Esophagus squamous epithelium (tissue), 5 donors: Measurements from ENCODE around the gene RGS7. TPM values are rescaled to one million over a fixed set of nuclear protein-coding genes. Genes with fewer than 3 reads are reported as not detected.

Experiments used
- DNase-seq: peaks from one replicate; lab custom pipeline; 2025; lab: John Stamatoyannopoulos, UW
- H3K27ac ChIP-seq, 4 donors: fragments of 200-600 bp; sonication (generic); one replicate each; pipeline ENCODE4 v1.5.1; 2016 to 2019; ENCODE audit warnings: mild to moderate bottlenecking in 1 of 4
- H3K27me3 ChIP-seq, 4 donors: fragments of 200-600 bp; sonication (generic); 1 replicate in 3 of 4; 2 replicates in 1 of 4; pipeline versions ENCODE4 v1.5.1 to v1.6.0; 2017 to 2021; ENCODE audit warnings: antibody characterized with exemption in 1 of 4
- H3K36me3 ChIP-seq, 3 donors: fragments of 200-600 bp; sonication (generic); one replicate each; pipeline ENCODE4 v1.5.1; 2016 to 2019
- H3K4me1 ChIP-seq, 3 donors: fragments of 200-600 bp; sonication (generic); one replicate each; pipeline ENCODE4 v1.5.1; 2017 to 2019
- H3K4me3 ChIP-seq, 4 donors: fragments of 200-600 bp; sonication (generic); 1 replicate in 3 of 4; 2 replicates in 1 of 4; pipeline ENCODE4 v1.5.1; 2016 to 2019; ENCODE audit warnings: mild to moderate bottlenecking in 2 of 4, moderate library complexity in 1 of 4
- H3K9me3 ChIP-seq, 3 donors: fragments of 200-600 bp; sonication (generic); one replicate each; pipeline ENCODE4 v1.5.1; 2016 to 2019
- POLR2A ChIP-seq, 4 donors: fragments of 450-650 bp; IDR thresholded peaks; one replicate each; pipeline ENCODE4 v1.6.1; 2017; ENCODE audit warnings: antibody characterized with exemption in 4 of 4, mild to moderate bottlenecking in 4 of 4, moderate library complexity in 3 of 4
- WGBS, 2 donors: methylation state at CpG; one replicate each; pipeline ENCODE4 v1.1.5; 2018; 5-methylcytosine and 5-hydroxymethylcytosine counted together
- intact Hi-C: fragments of 100-400 bp; cut with DNase I; formaldehyde crosslinking; loops from one replicate; pipeline ENCODE4 v1.15.0; 2022
- total RNA-seq, 4 donors: library from RNA; depleted of rRNA; stranded (reverse); fragments of >200 nt; gene quantifications; one replicate each; pipeline ENCODE4 v1.1.0, GENCODE V29; 2016
- TF ChIP-seq, protein P1 (sequence below), 6 experiments: fragments of 450-650 bp in 4 of 6; fragments of 200-600 bp in 2 of 6; sonication (generic) in 2 of 6; IDR thresholded peaks; one replicate each; pipeline ENCODE4 v1.5.1; 2016 to 2019; ENCODE audit warnings: antibody characterized with exemption in 6 of 6, mild to moderate bottlenecking in 4 of 6, moderate library complexity in 4 of 6
- donor health status: DM: yes; HTN: yes; CAD: no.

Gene RGS7
- total RNA-seq, 4 donors from 2014 or later, result not detected

DNA sequence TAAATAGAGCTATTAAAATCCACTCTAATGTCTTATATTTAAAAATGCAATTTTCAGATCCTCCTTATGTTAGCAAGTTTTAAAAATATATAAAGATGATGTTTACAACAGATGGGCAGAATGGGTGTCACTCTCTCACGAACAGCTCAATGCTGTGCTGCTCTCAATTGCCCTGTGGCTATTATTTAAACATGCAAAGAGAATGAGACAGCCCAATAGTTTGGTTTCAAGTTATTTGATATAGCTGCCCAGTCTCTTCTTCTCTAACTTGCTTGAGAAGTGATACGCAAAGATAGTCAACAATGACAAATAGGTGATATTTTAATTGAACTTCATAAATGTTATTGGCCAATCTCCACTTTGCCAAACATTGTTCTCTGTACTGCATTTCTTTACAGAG, 545.7 kb downstream of the RGS7 start:
- no peak overlapping the region for H3K4me3 ChIP-seq
- H3K9me3 ChIP-seq, result no peaks in the 10 kb centered on the region
- H3K27me3 ChIP-seq, result no peaks in the 10 kb centered on the region
- no peak for DNase-seq
- WGBS, 2 donors, result 65 to 75% methylated on average over 2 of the region's 2 CpGs
- H3K4me1 ChIP-seq, result no peaks in the 10 kb centered on the region
- intact Hi-C loops, result no loop called here
- no peak overlapping the region for H3K27ac ChIP-seq
- no peaks in the 10 kb centered on the region for H3K36me3 ChIP-seq
- TF ChIP-seq POLR2A (IDR thresholded peaks at IDR 0.05), result no peak
- TF ChIP-seq, protein P1, sequence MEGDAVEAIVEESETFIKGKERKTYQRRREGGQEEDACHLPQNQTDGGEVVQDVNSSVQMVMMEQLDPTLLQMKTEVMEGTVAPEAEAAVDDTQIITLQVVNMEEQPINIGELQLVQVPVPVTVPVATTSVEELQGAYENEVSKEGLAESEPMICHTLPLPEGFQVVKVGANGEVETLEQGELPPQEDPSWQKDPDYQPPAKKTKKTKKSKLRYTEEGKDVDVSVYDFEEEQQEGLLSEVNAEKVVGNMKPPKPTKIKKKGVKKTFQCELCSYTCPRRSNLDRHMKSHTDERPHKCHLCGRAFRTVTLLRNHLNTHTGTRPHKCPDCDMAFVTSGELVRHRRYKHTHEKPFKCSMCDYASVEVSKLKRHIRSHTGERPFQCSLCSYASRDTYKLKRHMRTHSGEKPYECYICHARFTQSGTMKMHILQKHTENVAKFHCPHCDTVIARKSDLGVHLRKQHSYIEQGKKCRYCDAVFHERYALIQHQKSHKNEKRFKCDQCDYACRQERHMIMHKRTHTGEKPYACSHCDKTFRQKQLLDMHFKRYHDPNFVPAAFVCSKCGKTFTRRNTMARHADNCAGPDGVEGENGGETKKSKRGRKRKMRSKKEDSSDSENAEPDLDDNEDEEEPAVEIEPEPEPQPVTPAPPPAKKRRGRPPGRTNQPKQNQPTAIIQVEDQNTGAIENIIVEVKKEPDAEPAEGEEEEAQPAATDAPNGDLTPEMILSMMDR (IDR thresholded peaks at IDR 0.05), result no peak

DNA sequence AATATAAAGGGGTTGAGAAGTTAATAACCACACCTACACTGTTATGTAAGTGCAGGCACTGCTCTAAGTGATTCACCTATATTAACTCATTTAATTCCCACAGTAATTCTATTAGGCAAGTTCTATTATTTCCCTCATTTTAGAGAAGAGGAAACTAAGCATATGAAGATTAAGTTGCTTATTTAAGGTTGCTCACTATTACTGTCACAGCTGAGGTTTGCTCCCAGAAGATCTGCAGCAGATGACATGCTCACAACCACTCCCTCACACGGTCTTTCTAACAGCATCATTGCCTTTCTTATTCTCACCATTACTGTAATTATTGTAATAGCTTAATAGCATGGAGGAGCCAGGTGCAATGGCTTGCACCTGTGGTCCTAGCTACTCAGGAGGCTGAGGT, 548.6 kb downstream of the RGS7 start:
- H3K27ac ChIP-seq, result no peak overlapping the region
- no peak for DNase-seq
- H3K4me3 ChIP-seq, result no peak overlapping the region
- H3K36me3 ChIP-seq, result no peaks in the 10 kb centered on the region
- WGBS, 2 donors, result 41 to 62% methylated on average over 1 of the region's 1 CpG
- H3K4me1 ChIP-seq, result no peaks in the 10 kb centered on the region
- no peaks in the 10 kb centered on the region for H3K9me3 ChIP-seq
- no peaks in the 10 kb centered on the region for H3K27me3 ChIP-seq
- TF ChIP-seq POLR2A (IDR thresholded peaks at IDR 0.05), result no peak
- TF ChIP-seq, protein P1 (IDR thresholded peaks at IDR 0.05), result no peak
- intact Hi-C loops, result no loop called here

DNA sequence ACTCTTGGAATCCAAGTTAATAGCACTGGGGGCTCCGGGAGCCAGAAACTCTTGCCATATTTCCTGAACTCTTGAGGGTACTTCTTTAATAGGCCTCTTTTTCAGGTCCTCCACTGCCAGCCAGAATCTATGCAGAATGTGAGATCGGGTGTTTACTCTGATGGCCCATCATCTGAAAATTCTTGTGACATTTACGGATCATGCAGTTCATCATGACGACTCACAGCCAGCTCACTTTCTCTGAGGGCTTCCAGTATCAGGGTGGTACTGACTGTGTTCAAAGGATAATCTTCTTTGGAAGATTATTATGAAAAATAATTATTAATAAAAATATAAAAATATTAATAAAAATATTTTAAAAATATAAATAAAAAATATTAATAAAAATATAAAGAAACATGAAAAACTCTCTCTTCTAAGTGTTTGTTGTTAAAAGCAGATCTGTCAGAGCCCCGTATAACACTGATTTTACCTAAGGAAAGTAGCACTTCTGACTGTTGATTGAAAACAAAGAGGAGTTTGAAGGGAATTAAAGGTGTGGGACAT, 550.7 kb downstream of the RGS7 start:
- Histone ChIP-seq H3K27me3 (no peaks in the 10 kb centered on the region), H3K27ac (no peak overlapping the region), H3K9me3 (no peaks in the 10 kb centered on the region), H3K4me1 (no peaks in the 10 kb centered on the region), H3K4me3 (no peak overlapping the region), H3K36me3 (no peaks in the 10 kb centered on the region)
- no peak for TF ChIP-seq POLR2A (IDR thresholded peaks at IDR 0.05)
- intact Hi-C loops, result no loop called here
- no peak for DNase-seq
- WGBS, 2 donors, result 74 to 88% methylated on average over 5 of the region's 5 CpGs

DNA sequence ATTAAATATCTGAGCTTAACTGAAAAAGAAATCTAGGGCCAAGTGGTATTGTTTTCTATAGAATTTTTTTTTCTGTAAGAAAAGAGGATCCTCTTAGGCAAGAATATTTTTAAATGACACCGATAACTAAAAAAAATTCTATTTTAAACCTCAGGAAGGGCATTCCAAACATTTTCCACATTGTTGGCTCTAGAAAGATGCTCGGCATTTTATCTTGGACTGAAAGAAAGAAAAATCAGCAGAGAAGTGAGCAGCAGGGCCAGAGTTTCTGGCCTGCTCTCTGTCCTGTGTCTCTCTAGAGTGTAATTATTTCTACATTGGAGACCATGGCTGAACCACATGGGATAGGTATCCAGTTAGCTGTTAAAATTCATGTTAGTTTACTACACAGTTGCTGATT, 552.5 kb downstream of the RGS7 start:
- H3K36me3 ChIP-seq, result no peaks in the 10 kb centered on the region
- H3K27me3 ChIP-seq, result no peaks in the 10 kb centered on the region
- no peaks in the 10 kb centered on the region for H3K4me1 ChIP-seq
- no peaks in the 10 kb centered on the region for H3K9me3 ChIP-seq
- H3K4me3 ChIP-seq, result no peak overlapping the region
- no peak for TF ChIP-seq POLR2A (IDR thresholded peaks at IDR 0.05)
- TF ChIP-seq, protein P1 (IDR thresholded peaks at IDR 0.05), result no peak
- intact Hi-C loops, result no loop called here
- no peak for DNase-seq
- 51 to 72% methylated on average over 2 of the region's 2 CpGs for WGBS, 2 donors
- H3K27ac ChIP-seq, result no peak overlapping the region

DNA sequence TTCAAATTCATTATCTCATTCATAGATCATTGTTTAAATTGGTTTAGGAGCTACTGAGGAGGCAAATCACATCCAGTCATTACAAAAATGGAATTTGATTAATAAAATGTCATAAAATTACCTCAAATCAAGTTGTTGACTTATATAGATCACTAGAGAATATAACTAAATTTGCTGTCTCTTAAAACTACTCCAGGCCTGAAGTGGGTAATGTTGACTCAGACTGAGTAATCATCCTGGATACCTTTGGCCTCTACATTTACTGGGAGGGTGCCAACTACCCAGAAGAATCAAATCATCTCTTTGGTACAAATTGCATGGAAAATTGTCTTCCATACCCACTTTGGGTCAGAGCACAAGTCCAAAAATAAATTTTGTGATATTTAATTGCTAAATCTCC, 553.9 kb downstream of the RGS7 start:
- no peak for DNase-seq
- no peaks in the 10 kb centered on the region for H3K4me1 ChIP-seq
- intact Hi-C loops, result no loop called here
- H3K27me3 ChIP-seq, result no peaks in the 10 kb centered on the region
- no peak overlapping the region for H3K4me3 ChIP-seq
- no peaks in the 10 kb centered on the region for H3K9me3 ChIP-seq
- TF ChIP-seq POLR2A (IDR thresholded peaks at IDR 0.05), result no peak
- TF ChIP-seq, protein P1 (IDR thresholded peaks at IDR 0.05), result no peak
- H3K36me3 ChIP-seq, result no peaks in the 10 kb centered on the region
- H3K27ac ChIP-seq, result no peak overlapping the region

DNA sequence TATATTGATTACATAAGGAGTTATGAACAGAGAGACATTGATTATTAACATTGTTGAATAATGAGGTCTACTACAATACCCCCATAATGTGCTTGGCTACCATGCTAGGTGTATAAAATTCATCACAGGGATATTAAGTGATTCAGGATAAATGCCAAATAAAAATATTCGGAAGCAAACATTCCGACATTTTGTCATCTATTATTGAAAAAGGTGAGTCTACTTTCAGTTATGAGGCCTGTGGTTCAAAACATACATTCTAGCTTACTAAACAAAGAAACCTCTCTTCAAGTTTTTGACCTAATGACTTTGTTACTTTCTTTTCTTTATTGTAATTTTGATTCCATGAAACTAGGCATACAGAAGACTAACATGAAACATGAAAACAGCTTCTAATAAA, 554.7 kb downstream of the RGS7 start:
- H3K4me3 ChIP-seq, result no peak overlapping the region
- no peaks in the 10 kb centered on the region for H3K27me3 ChIP-seq
- intact Hi-C loops, result no loop called here
- WGBS, 2 donors, result 92 to 93% methylated on average over 2 of the region's 2 CpGs
- TF ChIP-seq, protein P1 (IDR thresholded peaks at IDR 0.05), result no peak
- TF ChIP-seq POLR2A (IDR thresholded peaks at IDR 0.05), result no peak
- no peaks in the 10 kb centered on the region for H3K36me3 ChIP-seq
- no peak overlapping the region for H3K27ac ChIP-seq
- H3K9me3 ChIP-seq, result no peaks in the 10 kb centered on the region
- H3K4me1 ChIP-seq, result no peaks in the 10 kb centered on the region
- no peak for DNase-seq
